ENCODE data around the gene HMG20B.

DNA sequence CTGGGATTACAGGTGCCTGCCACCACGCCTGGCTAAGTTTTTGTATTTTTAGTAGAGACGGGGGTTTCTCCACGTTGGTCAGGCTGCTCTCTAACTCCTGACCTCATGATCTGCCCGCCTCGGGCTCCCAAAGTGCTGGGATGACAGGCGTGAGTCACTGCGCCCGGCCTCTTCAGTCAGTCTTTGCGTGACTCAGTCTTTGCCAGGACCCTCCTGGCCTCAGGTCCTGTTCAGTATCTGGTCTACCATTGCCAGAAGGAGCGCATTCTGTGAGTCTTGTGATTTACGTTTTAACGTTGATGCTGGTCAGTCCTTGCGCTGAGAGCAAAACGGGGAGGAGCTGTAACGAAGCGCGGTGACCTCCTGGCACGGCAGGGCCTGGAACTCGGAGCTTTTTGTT lies 7.6 kb upstream of the HMG20B start:
- TF ChIP-seq, protein P1, sequence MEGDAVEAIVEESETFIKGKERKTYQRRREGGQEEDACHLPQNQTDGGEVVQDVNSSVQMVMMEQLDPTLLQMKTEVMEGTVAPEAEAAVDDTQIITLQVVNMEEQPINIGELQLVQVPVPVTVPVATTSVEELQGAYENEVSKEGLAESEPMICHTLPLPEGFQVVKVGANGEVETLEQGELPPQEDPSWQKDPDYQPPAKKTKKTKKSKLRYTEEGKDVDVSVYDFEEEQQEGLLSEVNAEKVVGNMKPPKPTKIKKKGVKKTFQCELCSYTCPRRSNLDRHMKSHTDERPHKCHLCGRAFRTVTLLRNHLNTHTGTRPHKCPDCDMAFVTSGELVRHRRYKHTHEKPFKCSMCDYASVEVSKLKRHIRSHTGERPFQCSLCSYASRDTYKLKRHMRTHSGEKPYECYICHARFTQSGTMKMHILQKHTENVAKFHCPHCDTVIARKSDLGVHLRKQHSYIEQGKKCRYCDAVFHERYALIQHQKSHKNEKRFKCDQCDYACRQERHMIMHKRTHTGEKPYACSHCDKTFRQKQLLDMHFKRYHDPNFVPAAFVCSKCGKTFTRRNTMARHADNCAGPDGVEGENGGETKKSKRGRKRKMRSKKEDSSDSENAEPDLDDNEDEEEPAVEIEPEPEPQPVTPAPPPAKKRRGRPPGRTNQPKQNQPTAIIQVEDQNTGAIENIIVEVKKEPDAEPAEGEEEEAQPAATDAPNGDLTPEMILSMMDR (IDR thresholded peaks at IDR 0.05): no peak
- TF ChIP-seq EP300 (IDR thresholded peaks at IDR 0.05): no peak
